Activated T-helper 2 cell treated with anti-CD3 and anti-CD28 coated beads, Interferon-gamma antibody, Interleukin-2, Interleukin-4, amounts not matched to agents 10 μg/mL and 5 μg/mL and 100 μg/mL, durations not matched to agents 14 hours and 24 hours and 36 hours (primary cell): Measurements from ENCODE around the gene LRRTM4. TPM values are rescaled to one million over a fixed set of nuclear protein-coding genes. Genes with fewer than 3 reads are reported as not detected.
"Not testable (repeated sequence)": the region's sequence is repeated elsewhere in the genome, so short reads cannot be mapped to it uniquely, and the experiment has no call there.

Experiments used
- DNase-seq: peaks from one replicate; pipeline ENCODE4 v3.0.0; 2021; ENCODE audit warnings: low spot score
- H3K27ac Mint-ChIP-seq: one replicate; pipeline ENCODE4 v1.8.0; 2021; ENCODE audit warnings: mixed read lengths
- H3K27me3 Mint-ChIP-seq: one replicate; pipeline ENCODE4 v1.8.0; 2021; ENCODE audit warnings: low read depth, mixed read lengths
- H3K36me3 Mint-ChIP-seq: one replicate; pipeline ENCODE4 v1.8.0; 2021; ENCODE audit warnings: low read depth, mixed read lengths
- H3K4me1 Mint-ChIP-seq: one replicate; pipeline ENCODE4 v1.8.0; 2021; ENCODE audit warnings: low read depth, mixed read lengths
- H3K4me3 Mint-ChIP-seq: one replicate; pipeline ENCODE4 v1.8.0; 2021; ENCODE audit warnings: low read depth, mild to moderate bottlenecking, moderate library complexity, mixed read lengths
- H3K9me3 Mint-ChIP-seq: one replicate; pipeline ENCODE4 v1.8.0; 2021; ENCODE audit warnings: mixed read lengths
- intact Hi-C: fragments of 100-400 bp; cut with micrococcal nuclease; formaldehyde crosslinking; loops from one replicate; pipeline ENCODE4 v1.15.1; 2023
- total RNA-seq: library from RNA; stranded (reverse); gene quantifications from 2 replicates; pipeline ENCODE4 v1.2.3, GENCODE V29; 2022

The LRRTM4 gene
- total RNA-seq, 1 donor from 2014 or later: not detected

DNA sequence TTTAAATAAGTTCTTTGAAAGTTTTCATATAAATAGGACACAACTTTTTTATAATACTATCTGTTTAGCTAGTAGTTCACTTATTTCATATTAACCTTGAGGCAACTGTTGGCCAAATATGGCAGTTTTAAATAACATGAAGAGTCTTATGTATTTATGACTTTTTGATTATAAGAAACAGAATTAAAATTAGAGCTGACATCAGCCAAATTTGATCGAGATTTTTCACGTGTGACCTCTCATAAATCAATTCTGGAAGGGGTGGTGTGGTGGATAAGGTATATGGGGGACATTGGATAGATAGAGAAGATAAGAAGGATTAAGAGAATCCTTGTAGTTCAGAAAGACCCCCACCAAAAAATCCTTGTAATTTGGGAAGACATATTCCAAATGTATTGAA, 776.6 kb downstream of the LRRTM4 start:
- no peaks in the 10 kb centered on the region for H3K36me3 Mint-ChIP-seq
- DNase-seq: no peak
- no peak overlapping the region for H3K4me3 Mint-ChIP-seq
- intact Hi-C loops: no loop called here
- no peaks in the 10 kb centered on the region for H3K4me1 Mint-ChIP-seq
- H3K9me3 Mint-ChIP-seq: peaks cover 20% of the 10 kb centered on the region
- H3K27ac Mint-ChIP-seq: no peak overlapping the region
- no peaks in the 10 kb centered on the region for H3K27me3 Mint-ChIP-seq

DNA sequence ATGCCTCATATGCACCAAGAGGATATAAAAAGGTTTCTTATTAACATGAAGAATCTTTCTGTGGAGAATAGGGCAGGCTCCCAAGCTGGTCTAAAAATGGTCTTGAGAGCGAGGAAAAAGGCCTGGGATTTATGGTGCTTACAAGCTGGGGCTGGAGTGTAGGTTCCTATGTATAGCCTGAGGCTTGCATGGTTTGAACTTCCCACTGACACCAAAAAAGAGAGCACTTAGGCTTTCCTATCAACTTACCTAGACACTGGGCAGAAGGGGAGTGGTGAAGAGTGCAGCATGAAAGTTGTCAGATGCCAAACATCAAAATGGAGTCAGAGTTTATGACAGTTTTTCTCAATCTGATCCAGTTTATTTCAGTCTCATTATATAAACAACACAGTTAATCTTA, 784.6 kb downstream of the LRRTM4 start:
- no peaks in the 10 kb centered on the region for H3K27me3 Mint-ChIP-seq
- no peak overlapping the region for H3K27ac Mint-ChIP-seq
- H3K4me3 Mint-ChIP-seq: no peak overlapping the region
- H3K9me3 Mint-ChIP-seq: peaks cover 28% of the 10 kb centered on the region
- no peak for DNase-seq
- no peaks in the 10 kb centered on the region for H3K4me1 Mint-ChIP-seq
- intact Hi-C loops: no loop called here
- H3K36me3 Mint-ChIP-seq: no peaks in the 10 kb centered on the region

DNA sequence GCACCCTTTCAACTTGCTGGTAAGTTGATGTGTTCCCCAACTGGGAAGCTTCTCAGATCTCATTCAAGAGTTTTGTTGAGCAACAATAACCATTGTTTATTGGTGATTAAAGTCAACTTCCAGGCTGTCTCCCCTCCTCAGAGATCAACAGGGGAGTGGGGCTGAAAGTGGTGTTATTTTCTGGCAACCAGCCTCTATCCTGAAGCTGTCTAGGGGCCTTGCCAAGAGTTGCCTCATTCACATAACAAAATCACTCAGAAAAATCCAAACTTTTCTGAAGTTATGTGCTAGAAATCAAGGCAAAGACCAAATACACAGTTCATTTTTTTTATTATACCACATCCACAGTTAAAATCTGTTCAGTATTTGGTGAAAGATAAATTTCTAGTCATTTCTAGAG, 788.4 kb downstream of the LRRTM4 start:
- peaks cover 27% of the 10 kb centered on the region for H3K9me3 Mint-ChIP-seq
- no peaks in the 10 kb centered on the region for H3K27me3 Mint-ChIP-seq
- no peak for DNase-seq
- H3K27ac Mint-ChIP-seq: no peak overlapping the region
- intact Hi-C loops: no loop called here
- no peak overlapping the region for H3K4me3 Mint-ChIP-seq
- H3K4me1 Mint-ChIP-seq: no peaks in the 10 kb centered on the region
- H3K36me3 Mint-ChIP-seq: no peaks in the 10 kb centered on the region

DNA sequence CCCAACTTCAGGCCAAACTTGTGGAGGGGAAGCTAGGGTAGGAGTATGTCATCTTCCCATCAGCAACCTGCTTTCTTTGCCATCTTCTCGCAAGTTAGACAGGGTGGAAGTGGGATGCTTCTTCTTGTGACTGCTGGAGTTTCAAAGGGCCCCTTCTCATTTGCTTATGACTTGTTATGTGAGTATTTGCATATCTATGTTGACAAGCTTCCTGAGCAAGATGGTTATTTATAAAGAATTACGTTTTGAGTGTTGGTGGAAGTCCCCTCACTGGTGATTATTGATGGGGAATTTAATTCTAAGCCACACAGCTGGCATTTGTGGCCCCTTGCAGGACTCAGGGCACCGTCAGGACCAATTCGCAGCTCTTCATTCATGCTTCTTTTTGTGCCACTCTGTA, 791.0 kb downstream of the LRRTM4 start:
- Mint-ChIP-seq H3K27me3 (no peaks in the 10 kb centered on the region), H3K9me3 (peaks cover 27% of the 10 kb centered on the region), H3K36me3 (no peaks in the 10 kb centered on the region), H3K4me1 (no peaks in the 10 kb centered on the region), H3K27ac (no peak overlapping the region), H3K4me3 (no peak overlapping the region)
- no peak for DNase-seq
- intact Hi-C loops: no loop called here

DNA sequence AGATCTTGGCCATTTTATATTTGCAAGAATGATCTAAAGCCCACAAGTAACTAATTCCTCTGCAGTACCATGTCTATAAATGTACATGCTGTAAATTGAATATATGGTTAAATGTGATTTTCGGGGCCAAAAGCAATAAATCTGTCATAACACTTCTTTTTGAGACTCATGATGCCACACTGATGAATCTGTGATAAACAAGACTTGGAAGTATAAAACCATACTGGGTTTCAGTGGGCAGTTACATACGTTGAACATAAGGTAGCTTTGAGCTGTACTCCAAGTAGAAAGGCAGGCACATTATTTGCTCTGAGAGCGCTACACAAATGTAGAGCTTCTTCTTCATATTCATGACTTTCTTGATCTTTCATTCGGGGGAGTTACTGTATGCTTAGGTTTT, 792.2 kb downstream of the LRRTM4 start:
- DNase-seq: no peak
- H3K4me1 Mint-ChIP-seq: no peaks in the 10 kb centered on the region

DNA sequence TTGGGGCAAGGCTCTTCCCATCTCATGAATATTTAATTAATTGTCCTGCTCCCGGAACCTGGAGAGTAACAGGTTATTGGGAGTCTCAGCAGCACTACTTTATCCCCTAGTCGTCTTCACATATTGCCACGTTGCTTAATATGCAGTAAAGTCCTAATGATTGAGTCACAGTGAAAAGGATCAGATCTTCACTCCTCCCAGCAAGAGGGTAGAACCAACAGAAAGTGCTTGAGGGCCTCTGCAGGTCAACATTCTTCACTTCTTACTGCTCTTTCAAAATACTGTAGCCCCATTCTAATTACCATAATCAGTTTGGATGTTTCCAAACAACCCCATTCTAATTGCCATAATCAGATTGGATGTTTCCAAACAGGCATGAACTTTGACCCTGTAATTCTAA, 801.0 kb downstream of the LRRTM4 start:
- Mint-ChIP-seq H3K36me3 (no peaks in the 10 kb centered on the region), H3K27ac (no peak overlapping the region), H3K4me3 (no peak overlapping the region), H3K4me1 (no peaks in the 10 kb centered on the region), H3K27me3 (no peaks in the 10 kb centered on the region), H3K9me3 (peaks cover 7% of the 10 kb centered on the region)
- DNase-seq: no peak
- intact Hi-C loops: no loop called here

More for the DNA sequence above, 792.2 kb downstream of the LRRTM4 start:
- Mint-ChIP-seq H3K27ac (no peak overlapping the region), H3K36me3 (no peaks in the 10 kb centered on the region), H3K9me3 (peaks cover 27% of the 10 kb centered on the region), H3K27me3 (no peaks in the 10 kb centered on the region), H3K4me3 (no peak overlapping the region)
- intact Hi-C loops: no loop called here

DNA sequence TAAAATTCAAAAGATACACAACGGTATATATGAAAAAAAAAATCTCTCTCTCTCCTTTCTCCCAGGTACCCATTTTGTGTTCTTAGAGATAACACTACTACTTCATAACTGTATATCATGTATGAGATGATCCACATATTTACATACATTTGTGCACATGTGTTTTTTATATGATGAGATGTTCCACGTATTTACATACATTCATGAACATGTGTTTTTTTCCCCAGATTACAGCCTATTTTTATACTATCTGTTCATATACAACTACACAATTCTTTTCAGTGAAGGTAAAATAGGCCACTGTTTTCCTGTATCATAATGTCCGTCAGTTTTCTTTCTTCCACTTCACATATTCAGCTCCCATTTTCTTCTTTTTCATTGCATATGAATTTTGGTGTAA, 808.9 kb downstream of the LRRTM4 start:
- no peaks in the 10 kb centered on the region for H3K36me3 Mint-ChIP-seq
- intact Hi-C loops: no loop called here
- no peak overlapping the region for H3K4me3 Mint-ChIP-seq
- DNase-seq: no peak
- peaks cover 27% of the 10 kb centered on the region for H3K9me3 Mint-ChIP-seq
- H3K4me1 Mint-ChIP-seq: no peaks in the 10 kb centered on the region
- H3K27me3 Mint-ChIP-seq: no peaks in the 10 kb centered on the region
- H3K27ac Mint-ChIP-seq: no peak overlapping the region

DNA sequence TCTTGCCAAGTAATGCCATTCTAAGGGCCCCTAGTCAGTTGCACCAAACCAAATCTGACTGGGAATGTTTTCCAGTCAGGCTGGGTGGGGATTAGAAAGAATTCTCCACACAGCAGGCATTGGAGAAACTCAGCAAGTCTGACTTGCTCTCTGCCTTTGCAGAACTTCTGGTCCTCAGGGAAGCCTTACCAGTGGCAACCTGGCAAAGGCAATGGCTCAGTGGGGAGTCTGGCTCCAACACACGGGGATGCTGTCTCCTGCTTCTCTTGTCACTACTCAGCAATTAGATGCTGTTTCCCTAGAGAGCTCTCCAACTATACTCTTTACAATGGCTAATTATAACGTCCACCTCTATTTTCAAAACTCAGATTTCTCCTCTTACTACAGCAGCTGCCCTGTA, 810.7 kb downstream of the LRRTM4 start:
- intact Hi-C loops: no loop called here
- H3K36me3 Mint-ChIP-seq: no peaks in the 10 kb centered on the region
- H3K27me3 Mint-ChIP-seq: no peaks in the 10 kb centered on the region
- H3K9me3 Mint-ChIP-seq: peaks cover 36% of the 10 kb centered on the region
- no peaks in the 10 kb centered on the region for H3K4me1 Mint-ChIP-seq
- no peak for DNase-seq
- H3K27ac Mint-ChIP-seq: no peak overlapping the region
- no peak overlapping the region for H3K4me3 Mint-ChIP-seq

DNA sequence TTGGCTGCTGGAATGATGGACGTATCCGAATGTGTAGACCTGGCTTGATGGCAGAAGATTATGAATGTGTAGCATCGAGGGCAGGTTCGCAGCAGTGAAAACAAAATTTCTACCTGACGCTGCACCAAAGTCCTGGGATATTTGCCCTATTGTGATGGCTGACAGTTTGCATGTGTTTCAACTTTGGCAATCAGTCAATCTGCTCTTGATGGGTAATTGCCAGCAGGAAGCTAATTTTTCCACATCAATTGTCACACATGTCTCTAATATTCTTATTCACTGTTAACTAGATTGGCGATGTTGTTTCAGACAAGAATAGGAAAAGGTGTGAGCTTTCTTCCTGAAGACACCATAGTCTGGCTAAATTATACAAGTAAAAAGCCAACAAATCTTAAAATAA, 821.3 kb downstream of the LRRTM4 start:
- Mint-ChIP-seq H3K27ac (no peak overlapping the region), H3K36me3 (no peaks in the 10 kb centered on the region), H3K27me3 (no peaks in the 10 kb centered on the region), H3K9me3 (peaks cover 7% of the 10 kb centered on the region), H3K4me1 (no peaks in the 10 kb centered on the region), H3K4me3 (no peak overlapping the region)
- intact Hi-C loops: no loop called here
- DNase-seq: no peak

DNA sequence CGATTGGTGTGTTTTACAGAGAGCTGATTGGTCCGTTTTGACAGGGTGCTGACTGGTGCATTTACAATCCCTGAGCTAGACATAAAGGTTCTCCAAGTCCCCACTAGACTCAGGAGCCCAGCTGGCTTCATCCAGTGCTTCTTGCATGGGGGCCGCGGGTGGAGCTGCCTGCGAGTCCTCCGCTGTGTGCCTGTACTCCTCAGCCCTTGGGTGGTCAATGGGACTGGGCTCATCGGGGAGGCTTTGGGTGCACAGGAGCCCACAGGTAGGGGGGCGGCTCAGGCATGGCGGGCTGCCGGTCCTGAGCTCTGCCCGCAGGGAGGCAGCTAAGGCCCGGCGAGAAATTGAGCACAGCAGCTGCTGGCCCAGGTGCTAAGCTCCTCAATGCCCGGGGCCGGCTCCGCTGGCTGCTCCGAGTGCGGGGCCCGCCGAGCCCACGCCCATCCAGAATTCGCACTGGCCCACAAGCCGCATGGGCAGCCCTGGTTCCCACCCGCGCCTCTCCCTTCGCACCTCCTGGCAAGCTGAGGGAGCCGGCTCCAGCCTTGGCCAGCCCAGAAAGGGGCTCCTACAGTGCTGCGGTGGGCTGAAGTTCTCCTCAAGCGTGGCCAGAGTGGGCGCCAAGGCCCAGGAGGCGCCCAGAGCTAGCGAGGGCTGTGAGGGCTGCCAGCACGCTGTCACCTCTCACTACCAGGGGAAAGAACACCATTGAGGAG, 824.0 kb downstream of the LRRTM4 start:
- H3K4me1 Mint-ChIP-seq, intact Hi-C loops, DNase-seq, H3K27me3 Mint-ChIP-seq, H3K4me3 Mint-ChIP-seq, H3K27ac Mint-ChIP-seq, H3K36me3 Mint-ChIP-seq: not testable (repeated sequence)
- H3K9me3 Mint-ChIP-seq: peaks cover 18% of the 10 kb centered on the region
